MM.1S (cell line): ENCODE results near the gene ADAMTS6.

Experiments
- DNase-seq: peaks from one replicate; pipeline ENCODE4 v3.0.0-alpha.2; 2015
- H2AFZ ChIP-seq: fragments of 300-600 bp; sonication (generic); 2 replicates; pipeline ENCODE4 v1.6.0; 2016; ENCODE audit warnings: antibody characterized with exemption, low read length
- H3F3A ChIP-seq: fragments of 300-600 bp; sonication (generic); 2 replicates; pipeline ENCODE4 v1.6.1; 2016; ENCODE audit warnings: mild to moderate bottlenecking, antibody characterized with exemption, low read length, moderate library complexity, mixed read lengths; ENCODE audit not compliant: insufficient read depth
- H3K27ac ChIP-seq: fragments of 300-600 bp; sonication (generic); 2 replicates; pipeline ENCODE4 v1.5.1; 2016; ENCODE audit warnings: mild to moderate bottlenecking, low read length
- H3K27me3 ChIP-seq: fragments of 300-600 bp; sonication (generic); replicated peaks from 2 replicates; pipeline ENCODE4 v1.6.0; 2016; ENCODE audit warnings: low read length; ENCODE audit not compliant: insufficient read depth
- H3K36me3 ChIP-seq: fragments of 300-600 bp; sonication (generic); replicated peaks from 2 replicates; pipeline ENCODE4 v1.6.1; 2016; ENCODE audit warnings: mild to moderate bottlenecking, low read length, mixed read lengths; ENCODE audit not compliant: insufficient read depth
- H3K4me1 ChIP-seq: fragments of 300-600 bp; sonication (generic); 2 replicates; pipeline ENCODE4 v1.6.1; 2016; ENCODE audit warnings: low read length, mixed read lengths
- H3K4me2 ChIP-seq: fragments of 300-600 bp; sonication (generic); 2 replicates; pipeline ENCODE4 v1.6.0; 2016; ENCODE audit warnings: low read depth, low read length
- H3K4me3 ChIP-seq: fragments of 300-600 bp; sonication (generic); 2 replicates; pipeline ENCODE4 v1.5.1; 2016; ENCODE audit warnings: low read length, mixed read lengths
- H3K79me2 ChIP-seq: fragments of 300-600 bp; sonication (generic); 2 replicates; pipeline ENCODE4 v1.6.1; 2016; ENCODE audit warnings: mixed run types, low read length, mixed read lengths
- H3K9ac ChIP-seq: fragments of 300-600 bp; sonication (generic); 2 replicates; pipeline ENCODE4 v1.6.1; 2016; ENCODE audit warnings: low read length, mixed read lengths
- H3K9me2 ChIP-seq: fragments of 300-600 bp; sonication (generic); replicated peaks from 2 replicates; pipeline ENCODE4 v1.6.1; 2016; ENCODE audit warnings: mild to moderate bottlenecking, low read length, mixed read lengths; ENCODE audit not compliant: insufficient read depth
- H3K9me3 ChIP-seq: fragments of 300-600 bp; sonication (generic); replicated peaks from 2 replicates; pipeline ENCODE4 v1.6.1; 2016; ENCODE audit warnings: mild to moderate bottlenecking, low read length, mixed read lengths; ENCODE audit not compliant: insufficient read depth
- H4K20me1 ChIP-seq: fragments of 300-600 bp; sonication (generic); 2 replicates; pipeline ENCODE4 v1.6.1; 2016; ENCODE audit warnings: mild to moderate bottlenecking, low read length, moderate library complexity, mixed read lengths; ENCODE audit not compliant: insufficient read depth
- EZH2 ChIP-seq: fragments of 300-600 bp; sonication (generic); optimal IDR thresholded peaks from 2 replicates; pipeline ENCODE3; 2017; ENCODE audit warnings: low read depth, mild to moderate bottlenecking, antibody characterized with exemption, low read length, mixed read lengths
- EZH2phosphoT487 ChIP-seq: fragments of 300-600 bp; sonication (generic); IDR thresholded peaks from 2 replicates; pipeline ENCODE4 v1.6.1; 2018; ENCODE audit warnings: antibody characterized with exemption, low read length
- TF ChIP-seq, protein P1 (sequence below): fragments of 300-600 bp; sonication (generic); IDR thresholded peaks from 2 replicates; pipeline ENCODE4 v1.5.1; 2016; ENCODE audit warnings: antibody characterized with exemption, low read length, mixed read lengths

The ADAMTS6 gene

DNA sequence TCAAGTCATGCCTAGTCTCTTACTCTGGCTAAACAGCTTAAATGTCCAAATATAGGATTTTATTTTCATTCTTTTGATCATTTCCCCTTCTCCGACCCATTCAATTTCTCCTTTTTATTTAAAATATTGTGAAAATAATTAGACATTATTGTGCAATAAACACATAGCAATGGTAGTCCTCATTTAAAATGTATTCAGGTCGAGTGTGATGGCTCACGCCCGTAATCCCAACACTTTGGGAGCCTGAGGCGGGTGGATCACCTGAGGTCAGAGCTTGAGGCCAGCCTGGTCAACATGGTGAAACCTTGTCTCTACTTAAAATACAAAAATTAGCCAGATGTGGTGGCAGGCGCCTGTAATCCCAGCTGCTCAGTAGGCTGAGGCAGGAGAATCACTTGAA, 26.7 kb downstream of the ADAMTS6 start:
- H3K9me3 ChIP-seq: no peaks in the 10 kb centered on the region
- H3K9ac ChIP-seq: no peak overlapping the region
- no peak overlapping the region for H3K4me3 ChIP-seq
- H4K20me1 ChIP-seq: no peaks in the 10 kb centered on the region
- no peaks in the 10 kb centered on the region for H3K36me3 ChIP-seq
- H2AFZ ChIP-seq: no peak overlapping the region
- H3K27me3 ChIP-seq: no peaks in the 10 kb centered on the region
- no peaks in the 10 kb centered on the region for H3F3A ChIP-seq
- H3K27ac ChIP-seq: no peak overlapping the region
- no peak for TF ChIP-seq EZH2phosphoT487
- no peak for TF ChIP-seq EZH2
- TF ChIP-seq, protein P1, sequence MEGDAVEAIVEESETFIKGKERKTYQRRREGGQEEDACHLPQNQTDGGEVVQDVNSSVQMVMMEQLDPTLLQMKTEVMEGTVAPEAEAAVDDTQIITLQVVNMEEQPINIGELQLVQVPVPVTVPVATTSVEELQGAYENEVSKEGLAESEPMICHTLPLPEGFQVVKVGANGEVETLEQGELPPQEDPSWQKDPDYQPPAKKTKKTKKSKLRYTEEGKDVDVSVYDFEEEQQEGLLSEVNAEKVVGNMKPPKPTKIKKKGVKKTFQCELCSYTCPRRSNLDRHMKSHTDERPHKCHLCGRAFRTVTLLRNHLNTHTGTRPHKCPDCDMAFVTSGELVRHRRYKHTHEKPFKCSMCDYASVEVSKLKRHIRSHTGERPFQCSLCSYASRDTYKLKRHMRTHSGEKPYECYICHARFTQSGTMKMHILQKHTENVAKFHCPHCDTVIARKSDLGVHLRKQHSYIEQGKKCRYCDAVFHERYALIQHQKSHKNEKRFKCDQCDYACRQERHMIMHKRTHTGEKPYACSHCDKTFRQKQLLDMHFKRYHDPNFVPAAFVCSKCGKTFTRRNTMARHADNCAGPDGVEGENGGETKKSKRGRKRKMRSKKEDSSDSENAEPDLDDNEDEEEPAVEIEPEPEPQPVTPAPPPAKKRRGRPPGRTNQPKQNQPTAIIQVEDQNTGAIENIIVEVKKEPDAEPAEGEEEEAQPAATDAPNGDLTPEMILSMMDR: no peak
- DNase-seq: no peak
- H3K79me2 ChIP-seq: no peaks in the 10 kb centered on the region
- H3K4me1 ChIP-seq: no peaks in the 10 kb centered on the region
- H3K4me2 ChIP-seq: no peak overlapping the region
- no peaks in the 10 kb centered on the region for H3K9me2 ChIP-seq

DNA sequence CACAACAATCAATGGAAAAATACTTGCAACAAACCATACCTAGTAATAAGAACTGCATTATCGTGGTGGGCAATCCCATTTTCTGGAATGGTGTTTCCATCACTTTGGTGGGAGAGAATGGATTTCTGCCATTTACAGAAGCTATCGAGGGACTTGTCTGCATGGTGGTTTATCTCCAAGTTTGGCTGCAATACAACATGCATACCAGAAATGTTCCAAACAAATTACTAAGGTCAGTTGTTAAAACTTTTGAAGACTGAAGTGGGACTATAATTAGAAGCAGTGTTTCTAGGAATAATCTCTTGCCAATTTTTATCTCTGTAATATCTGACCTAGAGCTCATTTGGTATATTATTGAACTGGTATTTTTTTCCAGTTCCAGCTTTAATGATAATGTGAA, 30.3 kb downstream of the ADAMTS6 start:
- no peaks in the 10 kb centered on the region for H3K36me3 ChIP-seq
- no peaks in the 10 kb centered on the region for H3F3A ChIP-seq
- H3K79me2 ChIP-seq: no peaks in the 10 kb centered on the region
- H3K4me2 ChIP-seq: no peak overlapping the region
- no peaks in the 10 kb centered on the region for H4K20me1 ChIP-seq
- H3K27me3 ChIP-seq: no peaks in the 10 kb centered on the region
- TF ChIP-seq EZH2phosphoT487 (no peak), EZH2 (no peak)
- TF ChIP-seq, protein P1: no peak
- no peak overlapping the region for H3K9ac ChIP-seq
- H3K9me2 ChIP-seq: no peaks in the 10 kb centered on the region
- H3K27ac ChIP-seq: no peak overlapping the region
- H3K4me1 ChIP-seq: no peaks in the 10 kb centered on the region
- H3K9me3 ChIP-seq: no peaks in the 10 kb centered on the region
- DNase-seq: no peak
- no peak overlapping the region for H2AFZ ChIP-seq
- H3K4me3 ChIP-seq: no peak overlapping the region

DNA sequence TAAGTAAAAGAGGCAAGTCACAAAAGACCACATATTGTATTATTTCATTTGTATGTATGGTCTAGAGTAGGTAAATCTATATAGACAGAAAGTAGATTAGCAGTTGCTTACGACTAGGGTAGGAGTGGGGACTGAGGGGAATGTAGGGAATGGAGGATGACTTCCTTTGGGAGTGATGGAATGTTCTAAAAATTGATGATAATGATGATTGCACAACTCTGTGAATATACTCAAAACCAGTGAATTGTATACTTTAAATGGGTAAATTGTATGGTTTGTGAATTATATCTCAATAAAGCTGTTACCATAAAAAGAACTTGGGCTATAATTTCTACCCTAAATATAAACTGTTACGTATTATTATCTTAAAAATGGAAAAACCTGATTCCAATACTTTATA, 35.0 kb downstream of the ADAMTS6 start:
- no peak for TF ChIP-seq EZH2phosphoT487
- TF ChIP-seq, protein P1: no peak
- TF ChIP-seq EZH2: no peak
- no peak for DNase-seq
- H3K9me2 ChIP-seq: no peaks in the 10 kb centered on the region
- no peaks in the 10 kb centered on the region for H3F3A ChIP-seq
- H3K27ac ChIP-seq: no peak overlapping the region
- no peak overlapping the region for H2AFZ ChIP-seq
- no peaks in the 10 kb centered on the region for H3K27me3 ChIP-seq
- H3K4me3 ChIP-seq: no peak overlapping the region
- no peak overlapping the region for H3K4me2 ChIP-seq
- no peaks in the 10 kb centered on the region for H3K79me2 ChIP-seq
- H3K9ac ChIP-seq: no peak overlapping the region
- H3K4me1 ChIP-seq: no peaks in the 10 kb centered on the region
- no peaks in the 10 kb centered on the region for H3K36me3 ChIP-seq
- H3K9me3 ChIP-seq: no peaks in the 10 kb centered on the region
- H4K20me1 ChIP-seq: no peaks in the 10 kb centered on the region
